ENCODE data around the gene LRIG2. TPM values are rescaled to one million over a fixed set of nuclear protein-coding genes. Genes with fewer than 3 reads are reported as not detected.

Gene LRIG2
- 10 to 100 TPM; 13.1 to 20.3 TPM for total RNA-seq

GRCh38 chr1:113072757-113073478 lies at the start of gene LRIG2:
Gene LRIG2, plus strand, starts transcription at chr1:113073198. Its CDS starts 209 bp downstream, at chr1:113073407.

Other genes starting within 250 kb of the LRIG2 start
- gene SLC16A1, start 117.0 kb upstream of the LRIG2 start, total RNA-seq = 10 to 100 TPM; 68.9 to 69.9 TPM

Measured in melanocyte of skin (primary cell).